GM21390 (cell line): Measurements from ENCODE around the gene H19.

Experiments
- ATAC-seq: cut with Tn5 transposase; IDR thresholded peaks from one replicate; pipeline ENCODE4 v1.9.1; 2021; ENCODE audit not compliant: unreplicated experiment

H19 gene

DNA sequence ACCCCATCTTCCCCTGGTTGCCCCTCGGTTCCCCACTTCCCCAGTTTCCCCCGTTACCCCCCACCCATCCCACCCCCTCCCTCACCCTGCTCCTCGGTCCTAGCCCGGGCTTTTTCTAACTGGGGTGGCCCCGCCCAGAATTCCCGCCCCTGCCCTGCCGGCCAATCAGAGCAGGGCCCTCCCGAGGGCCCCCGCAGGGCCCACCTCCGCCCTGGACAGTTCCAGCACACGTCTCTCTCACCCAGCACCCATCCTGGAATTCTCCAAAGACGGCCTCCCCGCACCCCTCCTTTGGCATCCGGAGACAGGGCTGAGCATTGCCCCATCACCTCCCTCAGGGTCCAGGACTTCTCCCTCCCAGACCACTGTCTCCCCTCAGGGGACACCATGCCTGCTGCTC is at the start of gene H19:
H19 (minus strand) TSS at position 88 of the 400 bp plus-strand sequence.
- no peak for ATAC-seq

DNA sequence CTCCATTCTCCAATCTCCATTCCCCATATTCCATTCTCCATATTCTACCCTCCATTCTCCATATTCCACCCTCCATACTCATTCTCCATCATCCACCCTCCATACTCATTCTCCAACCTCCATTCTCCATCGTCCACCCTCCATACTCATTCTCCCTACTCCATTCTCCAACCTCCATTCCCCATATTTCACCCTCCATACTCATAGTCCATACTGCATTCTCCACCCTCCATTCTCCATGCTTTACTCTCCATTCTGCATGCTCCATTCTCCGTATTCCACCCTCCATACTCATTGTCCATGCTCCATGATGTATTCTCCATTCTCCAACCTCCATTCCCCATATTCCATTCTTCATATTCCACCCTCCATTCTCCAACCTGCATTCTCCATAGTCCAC is 44.3 kb upstream of the H19 start:
- ATAC-seq, result no peak

DNA sequence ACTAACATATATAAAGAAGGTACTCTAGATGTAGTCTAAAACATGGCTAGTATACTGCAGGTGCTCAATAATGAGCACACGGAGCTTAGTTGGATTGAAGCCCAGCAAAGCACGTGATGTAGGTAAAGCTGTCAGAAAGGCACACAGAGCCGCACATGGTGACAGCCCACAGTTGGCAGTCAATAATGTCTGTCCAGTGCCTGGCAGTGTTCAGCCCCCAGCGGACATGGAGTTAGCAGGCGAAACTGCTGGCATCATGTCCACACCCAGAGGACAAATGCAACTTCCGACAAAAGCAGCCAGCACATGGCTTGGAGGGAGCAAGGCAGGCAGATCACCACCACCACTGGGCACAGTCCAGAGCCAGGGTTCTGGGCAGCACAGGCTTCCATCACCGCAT is 43.5 kb upstream of the H19 start:
- no peak for ATAC-seq

DNA sequence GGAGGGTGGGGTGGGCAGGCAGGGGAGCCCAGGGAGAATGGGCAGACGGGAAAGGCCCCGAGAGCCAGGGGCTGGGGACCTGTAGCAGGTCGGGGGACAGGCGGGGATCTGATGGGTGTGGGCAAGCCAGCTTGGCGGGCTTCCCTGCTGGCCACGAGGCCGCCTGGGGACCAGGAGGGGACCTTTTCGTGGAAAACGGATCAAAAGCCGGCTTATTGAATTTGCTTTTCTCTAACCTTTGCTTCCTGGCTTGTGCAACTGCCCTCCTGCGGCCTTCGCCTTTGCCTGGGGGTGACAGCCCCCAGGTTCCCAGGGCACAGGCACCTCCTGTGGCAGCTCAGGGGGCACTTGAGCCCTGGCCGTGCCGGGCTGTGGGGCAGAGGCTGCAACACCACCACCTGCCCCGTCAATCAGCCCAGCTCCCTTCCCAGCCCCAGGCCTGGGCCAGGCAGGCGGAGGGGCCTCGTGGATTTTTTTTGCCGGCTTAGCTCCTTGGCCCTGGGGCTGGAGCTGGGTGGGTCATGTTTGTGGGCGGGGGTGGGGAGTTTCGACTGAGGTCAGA is 41.6 kb upstream of the H19 start:
- no peak for ATAC-seq

DNA sequence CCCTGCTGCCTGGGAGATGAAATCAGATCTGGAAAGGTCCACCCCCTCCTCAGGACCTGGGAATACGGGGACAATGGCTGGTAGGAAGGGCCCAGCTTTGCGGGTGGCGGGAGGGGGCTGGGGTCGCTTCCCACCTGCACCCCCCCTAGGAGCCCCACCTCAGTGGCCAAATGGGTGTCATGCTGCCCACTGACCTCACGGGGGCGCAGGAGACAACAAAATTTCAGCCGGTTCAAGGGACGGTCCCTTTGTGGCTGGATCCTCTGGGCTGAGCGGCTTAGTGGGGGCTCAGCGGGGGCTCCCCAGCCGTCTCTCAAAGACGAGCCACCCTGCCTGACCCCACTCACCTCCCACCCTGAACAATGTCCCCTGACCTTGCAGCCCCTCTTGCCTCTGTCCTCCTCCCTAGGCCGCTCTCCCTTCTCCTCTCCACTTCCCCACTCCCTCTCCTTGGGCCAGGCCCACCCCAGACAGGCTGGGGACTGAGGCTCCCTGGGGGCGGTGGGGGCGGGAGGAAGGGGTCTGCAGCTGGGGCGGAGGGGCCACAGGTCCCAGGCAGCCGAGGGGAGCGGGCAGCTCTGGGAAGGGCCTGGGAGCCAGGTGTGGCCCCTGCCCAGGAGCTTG is 39.3 kb upstream of the H19 start:
- ATAC-seq, result no peak

DNA sequence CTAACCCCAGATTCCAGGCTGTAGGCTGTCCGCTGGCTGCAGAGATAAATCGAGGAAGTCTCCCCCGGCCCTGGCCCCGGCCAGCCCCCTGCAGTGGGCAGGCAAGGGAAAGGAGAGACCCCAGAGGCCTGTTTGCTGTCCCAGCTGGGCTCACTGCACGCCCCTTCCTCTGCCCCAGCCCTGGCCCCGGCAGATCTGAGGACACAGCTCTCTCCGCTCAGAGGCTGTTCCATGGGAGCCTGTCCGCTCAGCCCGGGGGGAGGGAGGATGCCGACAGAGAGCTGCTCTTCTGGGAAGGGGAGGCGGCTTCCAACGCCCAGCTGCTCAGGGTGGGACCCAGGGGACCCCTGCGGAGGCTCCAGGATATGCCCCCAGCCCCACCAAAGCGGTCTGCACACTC is 37.7 kb upstream of the H19 start:
- no peak for ATAC-seq

DNA sequence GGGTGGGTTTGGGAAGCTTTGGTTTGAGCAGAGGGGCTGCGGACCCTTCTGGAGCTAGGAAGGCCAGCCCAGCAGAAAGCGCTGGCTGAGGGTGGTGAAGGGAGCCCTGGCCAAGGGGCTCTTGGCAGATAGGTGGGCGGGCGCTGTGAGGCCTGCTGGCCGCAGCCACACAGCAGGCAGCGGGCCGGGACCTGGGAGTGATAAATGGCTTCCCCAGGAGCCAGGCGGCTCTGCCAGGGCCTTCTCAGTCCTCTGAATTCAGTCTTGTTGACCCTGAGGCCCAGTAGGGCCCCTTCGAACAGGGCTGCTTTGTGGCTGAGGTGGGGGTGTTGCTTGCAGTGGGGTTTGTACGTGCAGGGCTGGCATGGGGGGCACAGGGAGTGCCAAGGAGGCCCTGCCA is 33.4 kb upstream of the H19 start:
- no peak for ATAC-seq

DNA sequence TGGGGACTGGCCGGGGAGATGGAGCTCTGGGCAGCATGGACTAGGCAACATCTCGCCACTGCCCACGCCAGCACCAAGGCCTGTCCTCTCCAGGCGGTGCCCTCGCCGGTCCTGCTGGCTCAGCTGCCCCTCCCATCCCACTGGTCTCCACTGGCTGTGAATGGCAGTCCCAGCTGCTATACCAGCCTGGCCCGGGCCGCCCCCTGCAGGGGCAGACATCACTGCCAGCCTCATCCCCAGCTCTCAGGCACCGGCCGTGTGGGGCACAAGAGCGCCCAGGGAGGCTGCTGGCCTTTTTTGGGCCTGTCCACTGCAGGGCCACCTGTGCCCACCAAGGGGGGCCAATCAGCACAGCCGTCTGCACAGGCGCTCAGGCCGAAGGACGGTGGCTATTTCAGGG is 30.1 kb upstream of the H19 start:
- no peak for ATAC-seq

DNA sequence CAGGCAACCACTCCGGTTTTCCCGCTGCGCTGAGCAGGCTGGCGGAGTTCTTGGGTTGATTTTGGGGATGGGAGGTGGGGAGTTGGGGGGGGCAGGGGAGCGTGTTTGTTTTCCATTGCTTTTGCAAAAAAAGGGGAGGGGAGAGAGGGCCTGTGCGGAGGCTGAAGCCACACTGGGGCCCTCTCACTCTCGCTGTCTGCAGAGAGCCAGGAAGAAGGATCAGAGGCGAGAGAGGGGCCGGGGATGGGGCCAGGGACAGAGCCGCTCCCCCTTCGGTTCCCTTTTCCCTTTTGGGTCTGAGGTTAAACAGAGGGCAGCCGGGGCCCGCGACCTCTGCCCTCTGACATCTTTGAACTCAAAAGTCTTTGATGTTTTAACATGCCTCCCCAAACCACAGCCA is 17.4 kb upstream of the H19 start:
- no peak for ATAC-seq

DNA sequence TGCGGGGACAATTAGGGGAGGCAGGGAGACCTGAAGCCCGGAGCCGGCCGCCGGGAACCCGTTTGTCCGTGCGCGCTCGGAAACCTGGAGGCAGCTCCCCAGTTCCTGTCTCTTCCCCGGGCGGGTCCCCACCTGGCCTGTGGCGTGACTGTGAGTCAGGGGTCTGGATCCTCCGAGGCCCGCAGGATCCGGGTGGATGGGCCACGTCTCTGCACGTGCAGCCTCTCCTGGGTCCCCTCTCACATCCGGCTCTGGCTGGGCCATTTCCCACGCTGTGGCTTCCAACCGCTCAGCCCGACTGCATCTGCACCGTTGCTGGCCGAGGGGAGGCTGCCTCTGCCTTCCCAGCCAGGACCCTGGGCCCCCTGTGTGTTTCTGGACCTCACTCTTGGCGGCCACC is 14.8 kb upstream of the H19 start:
- no peak for ATAC-seq

DNA sequence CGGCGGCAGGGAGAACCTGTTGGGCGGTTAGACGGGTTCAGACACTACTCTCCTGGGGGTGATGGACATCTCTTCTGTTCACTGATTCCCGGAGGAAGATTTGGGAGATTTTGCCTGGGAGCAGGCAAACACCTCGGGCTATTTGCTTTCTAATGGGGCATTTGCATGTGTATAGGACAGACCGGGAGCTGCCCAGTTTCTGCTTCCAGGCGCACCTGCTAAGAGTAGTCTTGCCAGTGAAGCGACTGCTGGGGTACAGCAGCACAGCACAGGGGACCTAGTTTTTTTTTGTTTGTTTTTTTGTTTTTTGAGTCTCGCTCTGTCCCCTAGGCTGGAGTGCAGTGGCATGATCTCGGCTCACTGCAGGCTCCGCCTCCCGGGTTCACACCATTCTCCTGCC is 6.8 kb upstream of the H19 start:
- ATAC-seq, result no peak

DNA sequence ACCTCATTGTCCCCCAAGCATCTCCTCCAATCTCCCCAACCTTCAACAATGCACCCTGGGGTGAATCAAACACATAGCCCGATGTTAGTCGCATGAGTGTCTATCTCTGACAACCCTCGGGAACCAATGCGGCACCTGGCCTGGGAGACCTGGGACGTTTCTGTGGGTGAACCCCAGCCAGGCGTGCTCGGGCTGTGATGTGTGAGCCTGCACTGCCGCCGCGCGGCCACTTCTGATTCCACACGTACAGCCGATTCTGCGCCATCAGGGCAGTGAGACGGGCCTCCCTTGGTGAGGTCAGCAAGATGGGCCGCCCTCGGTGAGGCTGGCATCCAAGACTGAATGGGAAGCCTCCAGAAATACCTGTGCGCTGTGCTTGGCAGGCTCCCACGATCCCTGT is 5.2 kb upstream of the H19 start:
- ATAC-seq, result no peak

DNA sequence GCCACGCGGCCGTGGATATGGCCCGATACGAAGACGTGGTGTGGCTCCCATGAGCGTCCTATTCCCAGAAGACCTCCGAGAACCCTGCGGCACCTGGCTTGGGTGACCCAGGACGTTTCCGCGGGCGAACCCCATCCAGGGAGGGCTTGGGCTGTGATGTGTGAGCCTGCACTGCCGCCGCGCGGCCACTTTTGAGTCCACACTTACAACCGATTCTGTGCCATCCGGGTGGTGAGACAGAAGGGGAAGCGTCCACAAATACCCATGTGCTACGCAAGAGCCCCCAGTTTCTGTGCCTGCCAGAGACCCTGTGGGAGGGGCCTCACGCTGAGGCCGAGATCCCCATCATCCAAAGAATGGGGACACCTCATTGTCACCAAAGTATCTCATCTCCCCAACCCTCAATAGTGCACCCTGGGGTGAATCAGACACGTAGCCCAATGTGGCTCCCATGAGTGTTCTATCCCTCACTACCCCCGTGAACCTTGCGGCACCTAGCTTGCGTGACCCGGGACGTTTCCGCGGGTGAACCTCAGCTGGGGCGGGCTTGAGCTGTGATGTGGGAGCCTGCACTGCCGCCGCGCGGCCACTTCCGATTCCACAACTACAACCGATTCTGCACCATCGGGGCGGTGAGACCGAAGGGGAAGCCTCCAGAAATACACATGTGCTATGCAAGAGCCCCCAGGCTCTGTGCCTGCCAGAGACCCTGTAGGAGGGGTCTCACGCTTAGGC is 4.6 kb upstream of the H19 start:
- no peak for ATAC-seq

DNA sequence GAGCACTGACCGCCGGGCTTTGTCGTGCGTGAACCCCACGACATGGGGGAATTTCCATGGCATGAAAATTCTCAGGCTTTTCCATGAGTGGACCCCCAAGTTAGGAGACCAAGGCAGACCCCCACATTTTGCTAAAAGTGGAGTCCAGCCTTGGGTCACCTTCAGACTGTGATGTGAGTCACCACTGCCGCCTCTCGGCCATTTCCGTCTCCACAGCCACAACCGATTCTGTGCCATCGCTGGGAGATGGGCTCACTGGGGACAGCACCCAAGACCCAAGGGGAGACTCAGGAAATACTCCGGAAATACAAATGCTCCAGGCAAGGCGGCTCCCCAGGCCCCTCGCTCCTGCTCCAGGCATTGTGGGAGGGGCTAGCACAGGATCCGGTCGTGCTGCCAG is 1.2 kb upstream of the H19 start:
- no peak for ATAC-seq

DNA sequence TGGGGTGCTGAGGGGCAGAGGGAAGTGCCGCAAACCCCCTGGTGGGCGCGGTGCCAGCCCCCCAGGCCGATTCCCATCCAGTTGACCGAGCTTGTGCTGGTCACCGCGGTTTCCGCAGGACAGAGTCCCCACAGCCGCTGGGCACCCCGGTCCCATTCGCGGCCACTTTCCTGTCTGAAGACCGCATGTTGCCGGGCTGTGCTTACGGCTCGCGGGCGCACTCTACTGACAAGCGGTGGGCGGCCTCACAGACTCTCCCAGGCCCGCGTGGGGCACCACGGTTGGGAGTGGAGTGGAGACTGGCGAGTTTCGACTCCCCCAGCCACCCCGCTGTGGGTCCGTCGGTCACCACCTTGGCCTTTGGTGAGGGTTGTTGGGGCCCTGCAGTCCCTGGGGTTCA is 648 bp upstream of the H19 start:
- ATAC-seq, result no peak

DNA sequence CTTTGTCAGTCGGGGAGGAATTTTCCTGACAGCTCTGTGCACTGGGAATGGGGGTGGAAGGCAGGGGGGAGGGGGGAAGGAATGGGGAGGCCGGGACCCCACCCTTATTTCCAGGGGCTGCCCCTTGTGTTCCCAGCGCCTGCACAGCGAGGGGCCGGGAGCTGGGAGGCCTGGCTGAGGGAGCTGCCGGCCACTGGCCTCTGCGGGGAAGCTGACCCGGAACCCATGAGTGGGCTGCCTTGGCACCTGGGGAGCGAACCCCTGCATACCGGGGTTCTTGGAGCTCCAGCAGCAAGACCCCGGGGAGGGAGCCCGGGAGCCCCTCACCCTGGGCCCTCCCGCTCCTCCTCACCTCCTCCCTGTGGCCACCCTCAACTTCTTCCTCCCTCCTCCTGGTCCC is 3.5 kb downstream of the H19 start:
- ATAC-seq, result no peak

DNA sequence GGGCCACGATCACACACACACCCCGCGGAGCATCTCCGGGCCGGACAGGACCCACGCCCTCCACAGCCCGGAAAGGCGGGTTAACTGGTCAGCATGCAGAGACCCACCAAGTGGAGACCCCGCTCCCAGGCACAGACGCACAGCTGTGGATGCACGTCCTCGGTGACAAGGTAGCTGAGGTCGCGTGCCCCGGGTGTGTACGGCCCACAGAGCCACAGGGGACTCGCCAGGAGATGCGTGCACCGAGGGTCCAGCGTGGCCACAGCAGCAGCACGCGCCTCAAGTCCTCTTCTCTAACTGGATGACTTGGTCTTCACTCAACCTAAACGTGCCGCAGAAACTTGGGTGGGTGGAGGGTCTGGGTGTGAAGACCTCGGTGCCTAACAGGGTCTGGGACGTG is 5.5 kb downstream of the H19 start:
- ATAC-seq, result no peak

DNA sequence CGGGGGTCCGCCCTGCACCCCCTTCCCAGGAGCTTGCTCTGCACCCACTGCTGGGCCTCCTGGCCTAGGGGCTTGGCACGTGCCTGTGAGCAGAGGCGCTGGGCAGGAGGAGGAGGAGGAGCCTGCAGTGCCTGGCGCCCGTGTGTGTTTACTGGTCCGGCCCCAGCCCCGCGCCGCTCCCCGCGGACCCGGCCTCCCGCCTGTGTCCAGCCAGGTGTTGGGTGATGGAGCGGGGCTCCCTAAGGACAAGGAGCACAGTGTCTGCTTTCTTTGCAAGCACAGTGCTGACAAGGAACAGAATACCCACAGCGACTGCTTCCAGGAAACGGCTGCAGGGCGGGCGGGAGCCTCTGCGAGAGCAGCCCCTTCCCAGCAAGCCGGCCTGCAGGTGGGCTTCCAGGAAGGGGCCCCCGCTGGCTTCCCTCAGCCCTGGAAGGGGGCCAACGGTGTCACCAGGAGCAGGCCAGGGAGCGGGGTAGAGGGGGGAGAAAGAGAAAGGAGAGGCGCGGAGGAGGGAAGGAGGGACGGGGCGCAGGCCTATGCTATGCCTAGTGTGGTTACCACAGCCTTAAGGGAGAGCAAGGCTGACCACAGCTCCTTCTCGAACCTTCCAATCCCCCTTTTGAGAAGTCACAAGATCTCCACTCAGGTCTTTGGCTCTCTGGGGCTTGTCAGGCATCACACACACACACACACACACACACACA is 6.6 kb downstream of the H19 start:
- no peak for ATAC-seq

DNA sequence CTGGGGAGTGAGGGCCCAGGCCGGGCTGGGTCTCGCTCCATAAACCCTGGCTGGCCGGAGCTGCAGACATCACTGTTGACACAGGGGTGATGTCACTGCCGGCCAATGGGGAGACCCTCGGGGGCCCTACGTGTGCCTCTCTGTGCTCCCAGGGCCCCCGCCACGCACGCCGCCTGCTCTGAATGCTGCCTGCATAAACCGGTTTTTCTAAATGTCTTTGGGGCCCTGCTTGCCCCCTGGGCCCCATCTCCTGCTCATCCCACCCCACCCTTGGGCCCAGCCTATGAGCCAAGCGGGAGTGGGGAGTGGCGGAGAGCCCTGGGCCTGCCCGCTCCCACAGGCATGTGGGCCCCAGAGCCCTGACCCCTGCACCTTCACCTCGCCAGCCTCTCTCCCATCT is 7.7 kb downstream of the H19 start:
- no peak for ATAC-seq

DNA sequence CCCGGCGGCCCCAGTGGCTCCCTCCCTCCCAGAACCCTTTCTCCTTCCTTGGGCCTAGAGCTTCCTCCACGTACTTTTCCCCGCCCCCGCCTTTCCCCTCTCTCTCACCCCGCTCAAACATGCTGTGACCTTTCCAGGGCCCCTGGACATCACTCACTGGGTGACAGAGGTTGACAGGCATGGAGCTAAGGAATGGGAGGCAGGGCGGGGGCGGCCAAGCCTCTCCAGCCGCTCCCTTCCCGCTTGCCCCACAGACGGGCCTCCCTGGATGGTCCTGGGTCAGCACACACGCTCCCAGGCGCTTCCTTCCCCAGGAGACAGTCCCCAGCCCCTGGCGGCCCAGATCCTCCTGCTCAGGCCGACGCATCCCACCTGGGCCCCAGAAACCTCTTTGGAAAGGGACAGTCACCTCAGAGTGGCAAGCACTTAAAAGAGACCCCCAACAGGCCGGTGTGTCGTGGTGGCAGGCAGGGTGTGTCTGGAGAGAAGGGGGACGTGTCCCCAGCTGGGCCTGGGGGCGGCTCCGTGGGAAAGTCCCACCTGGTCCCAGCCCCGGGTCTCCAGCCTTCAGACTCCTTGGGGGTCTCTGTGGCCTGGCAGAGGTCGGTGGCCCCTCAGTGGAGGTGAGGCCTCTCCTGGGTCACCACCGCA is 8.8 kb downstream of the H19 start:
- no peak for ATAC-seq

DNA sequence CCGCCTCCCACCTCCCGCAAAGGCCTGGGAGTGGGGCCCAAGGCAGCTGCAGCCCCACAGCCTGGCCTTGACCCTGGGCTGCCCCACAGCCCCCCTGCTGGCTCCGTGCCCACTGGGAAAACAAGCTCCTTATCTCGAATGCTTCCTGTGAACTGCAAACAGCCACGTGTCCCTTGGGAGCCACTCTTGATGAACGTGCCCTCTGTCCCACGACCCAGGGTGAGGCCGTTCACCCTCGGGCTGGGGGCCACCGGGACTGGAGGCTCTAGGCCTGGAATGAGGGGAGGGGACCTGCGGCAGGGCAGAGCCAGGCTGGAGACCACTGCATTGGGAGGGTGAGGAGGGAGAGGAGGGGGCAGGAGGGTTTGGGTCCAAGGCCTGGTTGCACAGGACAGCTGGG is 9.5 kb downstream of the H19 start:
- ATAC-seq, result no peak

DNA sequence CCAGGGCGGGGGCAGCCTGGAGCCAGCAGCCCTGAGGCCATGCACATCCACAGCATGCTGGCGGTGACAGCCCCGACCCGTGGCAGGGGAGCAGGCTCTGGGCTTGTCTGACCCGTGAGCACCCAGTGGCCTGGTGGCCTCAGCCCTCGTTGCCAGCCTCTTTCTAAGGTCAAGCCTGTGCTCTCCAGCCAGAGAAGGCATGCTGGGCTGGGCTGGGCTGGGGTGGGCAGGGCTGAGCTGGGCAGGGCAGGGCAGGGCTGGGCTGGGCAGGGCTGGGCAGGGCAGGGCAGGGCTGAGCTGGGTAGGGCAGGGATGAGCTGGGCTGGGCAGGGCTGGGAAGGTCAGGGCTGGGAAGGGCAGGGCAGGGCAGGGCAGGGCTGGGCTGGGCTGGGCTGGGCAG is 10.6 kb downstream of the H19 start:
- ATAC-seq, result no peak
